Osteocyte (in vitro differentiated cells): Measurements from ENCODE around the gene MYCL. TPM values are rescaled to one million over a fixed set of nuclear protein-coding genes. Genes with fewer than 3 reads are reported as not detected.

Source experiments
- DNase-seq: peaks from one replicate; pipeline ENCODE4 v3.0.0; 2021; ENCODE audit warnings: mixed read lengths; ENCODE audit not compliant: unreplicated experiment; ENCODE audit errors: extremely low spot score
- H3K27ac Mint-ChIP-seq: one replicate; pipeline ENCODE4 v1.8.0; 2021; ENCODE audit warnings: mild to moderate bottlenecking, mixed read lengths; ENCODE audit not compliant: unreplicated experiment
- H3K27me3 Mint-ChIP-seq: one replicate; pipeline ENCODE4 v1.8.0; 2021; ENCODE audit warnings: mixed read lengths; ENCODE audit not compliant: unreplicated experiment
- H3K36me3 Mint-ChIP-seq: one replicate; pipeline ENCODE4 v1.8.0; 2021; ENCODE audit warnings: mixed read lengths; ENCODE audit not compliant: unreplicated experiment
- H3K4me1 Mint-ChIP-seq: one replicate; pipeline ENCODE4 v1.8.0; 2021; ENCODE audit warnings: mixed read lengths; ENCODE audit not compliant: unreplicated experiment
- H3K4me3 Mint-ChIP-seq: one replicate; pipeline ENCODE4 v1.8.0; 2021; ENCODE audit warnings: mild to moderate bottlenecking, moderate library complexity, mixed read lengths; ENCODE audit not compliant: unreplicated experiment
- H3K9me3 Mint-ChIP-seq: one replicate; pipeline ENCODE4 v1.8.0; 2021; ENCODE audit warnings: mixed read lengths; ENCODE audit not compliant: unreplicated experiment
- total RNA-seq: library from RNA; stranded (reverse); gene quantifications from 2 replicates; pipeline ENCODE4 v1.2.1, GENCODE V29; 2021
- TF ChIP-seq, protein P1 (sequence below): fragments of 200-600 bp; sonication (generic); IDR thresholded peaks from 2 replicates; pipeline ENCODE4 v1.5.0; 2021; ENCODE audit warnings: antibody characterized with exemption, mild to moderate bottlenecking, moderate library complexity

Gene MYCL
- total RNA-seq, 1 donor from 2014 or later: 0.21 TPM

DNA sequence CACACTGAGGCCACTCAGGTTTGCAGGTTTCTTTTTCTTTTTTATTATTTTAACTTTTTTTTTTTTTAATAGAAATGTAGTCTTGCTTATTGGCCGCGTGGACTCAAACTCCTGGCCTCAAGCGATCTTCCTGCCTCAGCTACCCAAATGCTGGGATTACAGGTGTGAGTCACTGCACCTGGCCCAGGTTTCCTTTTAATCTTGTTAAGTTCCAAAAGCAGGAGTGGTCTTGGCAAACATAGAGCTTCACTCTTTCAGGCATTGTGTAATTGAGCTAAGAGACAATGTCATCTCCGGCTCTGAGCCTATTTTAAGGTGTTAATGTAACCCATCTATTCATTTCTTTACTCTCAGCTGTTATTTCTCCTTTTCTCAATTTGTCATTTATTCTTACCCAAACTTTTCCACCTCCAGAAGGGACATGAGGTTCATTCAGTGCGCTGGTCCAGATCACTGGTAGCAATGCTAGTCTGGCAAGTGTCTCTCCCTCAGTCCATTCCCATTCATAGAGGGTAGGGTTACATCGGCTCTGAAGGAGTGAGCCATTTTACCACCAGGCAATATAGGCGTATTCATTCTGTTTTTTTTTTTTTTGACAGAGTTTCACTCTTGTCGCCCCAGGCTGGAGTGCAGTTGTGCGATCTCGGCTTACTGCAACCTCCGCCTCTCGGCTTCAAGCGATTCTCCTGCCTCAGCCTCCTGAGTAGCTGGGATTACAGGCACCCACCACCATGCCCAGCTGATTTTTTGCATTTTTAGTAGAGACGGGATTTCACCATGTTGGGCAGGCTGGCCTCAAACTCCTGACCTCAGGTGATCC is 42.0 kb upstream of the MYCL start:
- no peaks in the 10 kb centered on the region for H3K4me1 Mint-ChIP-seq
- H3K36me3 Mint-ChIP-seq: no peaks in the 10 kb centered on the region

DNA sequence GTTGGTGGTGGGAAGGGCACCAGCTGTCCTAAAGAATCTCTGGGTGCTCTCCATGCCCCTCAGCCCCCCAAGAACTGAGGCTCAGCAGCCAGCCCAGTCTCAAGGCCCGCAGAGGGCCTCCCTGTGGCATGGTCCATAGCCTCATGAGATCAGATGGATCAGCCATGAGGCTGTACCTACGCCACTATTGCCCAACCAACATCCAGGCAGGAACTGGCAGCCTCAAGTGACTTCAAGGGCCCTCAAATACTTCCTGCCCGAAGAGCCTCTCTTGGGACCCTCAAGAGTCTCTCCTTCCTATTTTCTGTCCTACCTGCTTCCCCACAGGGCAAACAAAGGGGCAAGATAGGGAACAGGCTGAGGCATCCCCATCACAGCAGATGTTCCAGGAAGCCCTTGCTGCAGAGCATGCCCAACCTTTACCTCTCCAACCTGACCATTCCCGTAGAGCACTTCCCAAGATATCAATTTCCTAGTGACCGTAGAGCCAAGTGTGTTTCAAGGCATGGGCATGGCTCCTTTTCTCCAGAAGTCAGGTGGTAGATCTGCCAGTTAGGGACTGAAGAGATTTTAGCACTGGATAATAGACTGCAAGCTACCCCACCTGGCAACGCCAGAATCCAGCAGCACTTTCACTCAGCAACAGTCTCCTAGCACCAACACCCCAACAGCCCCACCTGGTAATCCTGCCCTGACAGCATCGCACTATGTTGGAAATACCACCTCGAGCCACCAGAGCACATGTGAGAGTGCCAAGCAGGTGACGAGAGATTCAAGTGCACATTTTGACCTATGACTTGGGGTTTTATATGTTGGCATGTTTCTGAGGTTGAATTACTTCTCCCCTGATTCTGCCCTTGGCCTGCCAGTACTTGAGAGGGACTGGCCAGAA is 39.5 kb upstream of the MYCL start:
- Mint-ChIP-seq H3K4me1 (no peaks in the 10 kb centered on the region), H3K27ac (no peak overlapping the region), H3K36me3 (no peaks in the 10 kb centered on the region), H3K4me3 (no peak overlapping the region), H3K27me3 (peaks cover 27% of the 10 kb centered on the region), H3K9me3 (no peaks in the 10 kb centered on the region)
- DNase-seq: no peak
- TF ChIP-seq, protein P1, sequence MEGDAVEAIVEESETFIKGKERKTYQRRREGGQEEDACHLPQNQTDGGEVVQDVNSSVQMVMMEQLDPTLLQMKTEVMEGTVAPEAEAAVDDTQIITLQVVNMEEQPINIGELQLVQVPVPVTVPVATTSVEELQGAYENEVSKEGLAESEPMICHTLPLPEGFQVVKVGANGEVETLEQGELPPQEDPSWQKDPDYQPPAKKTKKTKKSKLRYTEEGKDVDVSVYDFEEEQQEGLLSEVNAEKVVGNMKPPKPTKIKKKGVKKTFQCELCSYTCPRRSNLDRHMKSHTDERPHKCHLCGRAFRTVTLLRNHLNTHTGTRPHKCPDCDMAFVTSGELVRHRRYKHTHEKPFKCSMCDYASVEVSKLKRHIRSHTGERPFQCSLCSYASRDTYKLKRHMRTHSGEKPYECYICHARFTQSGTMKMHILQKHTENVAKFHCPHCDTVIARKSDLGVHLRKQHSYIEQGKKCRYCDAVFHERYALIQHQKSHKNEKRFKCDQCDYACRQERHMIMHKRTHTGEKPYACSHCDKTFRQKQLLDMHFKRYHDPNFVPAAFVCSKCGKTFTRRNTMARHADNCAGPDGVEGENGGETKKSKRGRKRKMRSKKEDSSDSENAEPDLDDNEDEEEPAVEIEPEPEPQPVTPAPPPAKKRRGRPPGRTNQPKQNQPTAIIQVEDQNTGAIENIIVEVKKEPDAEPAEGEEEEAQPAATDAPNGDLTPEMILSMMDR: no peak

More for the DNA sequence above, 42.0 kb upstream of the MYCL start:
- Mint-ChIP-seq H3K4me3 (no peak overlapping the region), H3K27me3 (peaks cover 34% of the 10 kb centered on the region), H3K27ac (no peak overlapping the region), H3K9me3 (no peaks in the 10 kb centered on the region)
- TF ChIP-seq, protein P1: no peak
- DNase-seq: no peak

- Mint-ChIP-seq H3K9me3 (no peaks in the 10 kb centered on the region), H3K27ac (no peak overlapping the region), H3K36me3 (no peaks in the 10 kb centered on the region), H3K4me3 (no peak overlapping the region), H3K27me3 (peaks cover 27% of the 10 kb centered on the region), H3K4me1 (no peaks in the 10 kb centered on the region)
- no peak for DNase-seq
- TF ChIP-seq, protein P1: no peak
Observed at GRCh38 chr1:39940253-39940652, 38.5 kb upstream of the MYCL start.

- no peak overlapping the region for H3K4me3 Mint-ChIP-seq
- H3K9me3 Mint-ChIP-seq: no peaks in the 10 kb centered on the region
- H3K27me3 Mint-ChIP-seq: peaks cover 24% of the 10 kb centered on the region
- H3K27ac Mint-ChIP-seq: no peak overlapping the region
- H3K36me3 Mint-ChIP-seq: no peaks in the 10 kb centered on the region
- TF ChIP-seq, protein P1: no peak
- H3K4me1 Mint-ChIP-seq: no peaks in the 10 kb centered on the region
- DNase-seq: no peak
Observed at GRCh38 chr1:39938856-39939255, 37.1 kb upstream of the MYCL start.
